ENCODE measurements around the gene TRABD2B.
A peak's percentile ranks its signal among the peaks of the same experiment; 100 is the strongest.

The TRABD2B gene

DNA sequence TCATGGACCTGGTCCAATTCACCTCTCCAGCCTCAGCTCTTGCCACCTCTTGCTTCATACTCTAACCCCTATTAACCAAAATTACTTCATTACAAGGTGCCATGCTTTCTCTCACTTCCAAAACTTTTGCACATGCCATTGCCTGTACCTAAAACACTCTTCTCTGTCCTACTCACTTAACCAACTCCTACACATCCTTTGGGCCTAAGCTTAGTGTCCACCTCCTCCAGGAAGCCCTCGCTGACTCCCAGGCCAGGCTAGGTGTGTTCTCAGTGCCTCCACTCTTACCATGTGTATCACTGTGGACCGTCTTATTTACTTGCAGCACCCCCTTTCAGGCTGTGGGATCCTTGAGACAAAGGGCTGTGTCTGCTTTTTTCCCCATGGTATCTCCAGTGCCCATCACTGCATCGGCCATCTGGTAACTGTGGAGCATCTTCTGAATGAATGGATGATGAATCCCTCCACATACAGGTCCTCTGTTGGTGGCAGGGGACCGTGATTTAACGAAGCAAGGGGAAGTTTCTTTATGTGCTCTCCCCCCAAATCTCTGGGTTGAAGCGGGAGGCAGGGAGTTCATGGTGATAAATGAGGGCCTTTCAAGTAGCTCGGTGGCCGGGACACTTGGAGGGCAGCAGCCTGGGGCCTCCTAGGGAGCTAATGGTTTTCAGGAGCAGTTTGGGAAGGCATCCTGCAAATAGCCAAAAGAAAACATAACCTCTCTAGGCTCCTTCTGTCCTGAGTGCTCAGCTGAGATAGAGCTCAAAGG, 111.9 kb downstream of the TRABD2B start:
- no peak overlapping the region for H3K4me3 ChIP-seq (ENCODE audit: low read depth, low read length)
- in situ Hi-C loops (cut with HindIII; ENCODE audit: low sequenced_read_pairs), result no loop called here
- no peak for TF ChIP-seq CTCF (IDR thresholded peaks at IDR 0.05; ENCODE audit: low read depth, low read length)
- DNase-seq (ENCODE audit: low read depth, low spot score), result no peak

DNA sequence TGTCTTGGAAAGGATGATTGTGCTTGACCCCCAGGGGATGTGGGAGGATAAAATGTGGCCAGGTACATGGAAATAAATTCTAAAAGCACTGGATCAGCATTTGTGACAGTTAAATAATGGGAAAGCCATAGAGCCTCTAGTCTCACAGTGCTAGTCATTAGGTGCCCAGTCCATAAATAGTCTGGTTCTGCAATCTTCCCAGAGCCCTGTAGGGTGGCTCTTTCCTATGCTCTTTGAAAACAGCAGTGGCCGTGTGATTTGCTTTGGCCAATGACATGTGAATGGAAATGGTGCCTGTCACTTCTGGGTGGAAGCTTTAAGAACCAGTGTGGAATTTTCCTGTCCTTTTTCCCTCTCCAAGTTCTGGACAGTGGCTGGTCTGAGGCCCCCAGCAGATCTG, 113.2 kb downstream of the TRABD2B start:
- TF ChIP-seq CTCF (IDR thresholded peaks at IDR 0.05; ENCODE audit: low read depth, low read length), result no peak
- in situ Hi-C loops (cut with HindIII; ENCODE audit: low sequenced_read_pairs), result no loop called here
- DNase-seq (ENCODE audit: low read depth, low spot score), result no peak
- no peak overlapping the region for H3K4me3 ChIP-seq (ENCODE audit: low read depth, low read length)

DNA sequence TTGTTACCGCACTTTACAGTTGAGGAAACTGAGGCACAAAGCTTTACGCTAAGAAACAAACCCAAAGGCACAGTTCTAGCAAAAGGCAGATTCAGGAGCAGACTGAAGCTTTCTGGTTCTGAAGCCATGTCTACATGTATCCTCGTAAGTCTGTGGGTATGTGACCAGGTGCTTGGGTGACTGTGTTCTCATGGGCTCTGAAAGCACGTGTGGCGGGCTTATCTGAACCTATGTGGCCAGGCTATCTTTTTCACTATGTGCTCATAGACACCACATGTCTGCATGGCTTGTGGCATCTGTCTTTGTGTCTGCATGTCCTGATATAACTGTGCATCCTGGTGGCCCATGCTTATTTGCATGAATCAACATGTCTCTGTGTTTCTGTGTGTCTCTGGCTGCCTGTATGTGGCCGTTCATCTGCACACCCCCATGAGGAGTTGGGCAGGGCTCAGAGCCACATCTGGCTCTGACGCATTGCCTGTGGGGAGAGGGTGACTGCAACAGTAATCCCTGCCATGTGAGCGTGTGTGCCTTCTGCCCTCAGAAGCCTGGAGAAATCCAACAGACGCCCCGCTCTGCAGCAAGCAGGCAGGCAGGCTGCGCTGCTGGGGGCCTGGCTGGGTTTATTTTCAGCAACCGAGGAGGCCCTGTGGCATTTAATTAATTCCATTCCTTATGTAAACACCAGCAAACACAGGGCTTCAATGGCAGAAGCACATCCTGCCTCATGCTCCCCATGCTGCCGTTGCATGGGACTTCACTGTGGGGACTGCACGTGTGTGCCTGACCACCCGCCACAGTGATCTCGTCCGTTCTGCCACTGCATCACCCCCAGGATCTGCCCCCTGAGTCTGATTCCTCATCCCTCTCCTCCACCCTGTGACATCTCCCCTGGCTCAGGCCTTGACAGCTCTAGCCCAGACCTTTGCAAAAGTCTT, 115.4 kb downstream of the TRABD2B start:
- no peak overlapping the region for H3K4me3 ChIP-seq (ENCODE audit: low read depth, low read length)
- no peak for TF ChIP-seq CTCF (IDR thresholded peaks at IDR 0.05; ENCODE audit: low read depth, low read length)
- peak; percentile 67 for DNase-seq (ENCODE audit: low read depth, low spot score)
- in situ Hi-C loops (cut with HindIII; ENCODE audit: low sequenced_read_pairs), result no loop called here

GRCh38 chr1:47876587-47876963, 120.6 kb downstream of the TRABD2B start:
- TF ChIP-seq CTCF (IDR thresholded peaks at IDR 0.05; ENCODE audit: low read depth, low read length), result no peak
- in situ Hi-C loops (cut with HindIII; ENCODE audit: low sequenced_read_pairs), result no loop called here
- no peak for DNase-seq (ENCODE audit: low read depth, low spot score)
- H3K4me3 ChIP-seq (ENCODE audit: low read depth, low read length), result no peak overlapping the region

- peak; percentile 7 for DNase-seq (ENCODE audit: low read depth, low spot score)
- TF ChIP-seq CTCF (IDR thresholded peaks at IDR 0.05; ENCODE audit: low read depth, low read length), result no peak
- in situ Hi-C loops (cut with HindIII; ENCODE audit: low sequenced_read_pairs), result no loop called here
- H3K4me3 ChIP-seq (ENCODE audit: low read depth, low read length), result no peak overlapping the region
These were observed 121.2 kb downstream of the TRABD2B start for GRCh38 chr1:47875831-47876586.

DNA sequence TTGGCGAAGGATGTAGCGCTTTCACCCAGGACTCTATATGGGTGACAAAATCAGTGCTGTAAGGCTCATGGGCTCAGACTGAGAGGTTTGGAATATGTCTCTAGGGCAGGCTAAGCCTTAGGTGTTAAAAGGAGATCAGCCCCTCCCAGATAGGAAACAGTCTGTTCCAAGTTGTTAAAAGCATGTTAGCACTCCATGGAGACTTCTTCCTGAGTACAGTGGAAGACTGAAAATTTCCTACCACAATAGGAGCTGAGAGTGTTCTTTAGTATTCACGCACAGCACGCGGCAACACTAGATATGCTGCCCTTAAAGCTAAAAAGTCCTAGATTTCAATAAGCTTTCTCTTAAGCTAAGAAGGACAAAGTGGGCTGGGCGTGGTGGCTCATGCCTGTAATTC, 122.1 kb downstream of the TRABD2B start:
- no peak overlapping the region for H3K4me3 ChIP-seq (ENCODE audit: low read depth, low read length)
- in situ Hi-C loops (cut with HindIII; ENCODE audit: low sequenced_read_pairs), result no loop called here
- no peak for TF ChIP-seq CTCF (IDR thresholded peaks at IDR 0.05; ENCODE audit: low read depth, low read length)
- DNase-seq (ENCODE audit: low read depth, low spot score), result no peak

All from astrocyte of the spinal cord (primary cell).